HEK293T (cell line): Measurements from ENCODE around the gene NEK4.

ENCODE experiments used
- BHLHE40 ChIP-seq: fragments of 450-650 bp; IDR thresholded peaks from 2 replicates; pipeline ENCODE4 v1.6.1; 2016; ENCODE audit warnings: mild to moderate bottlenecking, moderate library complexity, borderline replicate concordance
- FOXA1 ChIP-seq: fragments of 450-650 bp; IDR thresholded peaks from 2 replicates; pipeline ENCODE4 v1.6.1; 2016; ENCODE audit warnings: mild to moderate bottlenecking
- FOXK2 ChIP-seq: fragments of 450-650 bp; IDR thresholded peaks from 2 replicates; pipeline ENCODE4 v1.6.1; 2016; ENCODE audit warnings: mild to moderate bottlenecking
- HDGF ChIP-seq: fragments of 450-650 bp; IDR thresholded peaks from 2 replicates; pipeline ENCODE4 v1.6.1; 2017; ENCODE audit warnings: antibody characterized with exemption, borderline replicate concordance
- L3MBTL2 ChIP-seq: fragments of 450-650 bp; conservative IDR thresholded peaks from 2 replicates; pipeline ENCODE4 v1.6.1; 2016; ENCODE audit warnings: mild to moderate bottlenecking
- LEF1 ChIP-seq: fragments of 450-650 bp; IDR thresholded peaks from 2 replicates; pipeline ENCODE4 v1.6.1; 2017; ENCODE audit warnings: mild to moderate bottlenecking, borderline replicate concordance
- SUZ12 ChIP-seq: fragments of 450-650 bp; IDR thresholded peaks from 2 replicates; pipeline ENCODE4 v1.6.1; 2016; ENCODE audit warnings: mild to moderate bottlenecking
- ZNF384 ChIP-seq: fragments of 450-650 bp; IDR thresholded peaks from 2 replicates; pipeline ENCODE4 v1.6.1; 2016
- TF ChIP-seq, protein P1 (sequence below): fragments of 450-650 bp; IDR thresholded peaks from 2 replicates; pipeline ENCODE4 v1.6.1; 2016

DNA sequence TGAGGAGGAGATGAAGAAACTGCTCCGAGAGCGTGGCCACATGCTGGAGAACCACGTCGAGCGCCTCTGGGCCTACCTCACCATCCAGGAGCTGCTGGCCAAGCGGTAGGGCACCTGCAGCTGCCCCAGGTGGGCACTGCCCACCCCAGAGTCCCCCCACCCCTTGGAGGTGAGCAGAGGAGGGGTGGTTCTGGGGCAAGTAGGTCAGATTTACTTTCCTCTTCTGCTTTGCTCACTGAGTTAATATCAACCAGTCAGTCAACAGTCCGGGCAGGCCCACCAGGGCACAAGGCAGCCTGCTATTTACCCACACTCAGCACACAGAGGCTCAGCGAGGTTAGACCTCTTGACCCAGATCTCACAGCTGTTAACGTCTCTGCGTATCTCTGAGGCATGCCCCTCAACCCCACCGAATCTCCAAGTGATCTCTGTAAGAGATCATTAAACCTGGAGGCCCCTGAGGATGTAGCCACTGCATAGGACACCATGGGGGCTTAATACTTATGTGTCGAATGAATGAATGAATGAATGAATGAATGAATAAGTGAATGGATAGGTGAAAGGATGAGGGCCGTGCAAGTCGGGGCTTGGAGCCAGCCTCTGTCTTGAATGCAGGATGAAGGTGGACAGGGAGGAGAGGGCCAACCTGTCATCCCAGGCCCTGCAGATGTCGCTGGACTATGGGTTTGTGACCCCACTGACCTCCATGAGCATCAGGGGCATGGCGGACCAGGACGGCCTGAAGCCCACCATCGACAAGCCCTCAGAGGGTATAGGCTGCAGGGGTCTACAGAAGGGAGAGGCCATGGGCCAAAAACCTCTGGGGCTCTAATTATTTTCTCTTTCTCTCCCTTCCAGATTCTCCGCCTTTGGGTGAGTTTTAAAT lies 15.8 kb upstream of the NEK4 start:
- TF ChIP-seq FOXA1 (no peak), ZNF384 (no peak), BHLHE40 (no peak), L3MBTL2 (no peak), FOXK2 (no peak), SUZ12 (no peak), LEF1 (no peak), HDGF (no peak)
- TF ChIP-seq, protein P1, sequence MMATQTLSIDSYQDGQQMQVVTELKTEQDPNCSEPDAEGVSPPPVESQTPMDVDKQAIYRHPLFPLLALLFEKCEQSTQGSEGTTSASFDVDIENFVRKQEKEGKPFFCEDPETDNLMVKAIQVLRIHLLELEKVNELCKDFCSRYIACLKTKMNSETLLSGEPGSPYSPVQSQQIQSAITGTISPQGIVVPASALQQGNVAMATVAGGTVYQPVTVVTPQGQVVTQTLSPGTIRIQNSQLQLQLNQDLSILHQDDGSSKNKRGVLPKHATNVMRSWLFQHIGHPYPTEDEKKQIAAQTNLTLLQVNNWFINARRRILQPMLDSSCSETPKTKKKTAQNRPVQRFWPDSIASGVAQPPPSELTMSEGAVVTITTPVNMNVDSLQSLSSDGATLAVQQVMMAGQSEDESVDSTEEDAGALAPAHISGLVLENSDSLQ, result no peak
